WTC11 (cell line): Measurements from ENCODE around the gene PARP12. TPM values are rescaled to one million over a fixed set of nuclear protein-coding genes. Genes with fewer than 3 reads are reported as not detected.
A peak's percentile ranks its signal among the peaks of the same experiment; 100 is the strongest.

Experiments
- ATAC-seq: fragments of 200-7000 bp; cut with Tn5 transposase; 2 replicates; pipeline ENCODE4 v1.10.0; 2021; ENCODE audit warnings: mild to moderate bottlenecking, moderate library complexity
- CTCF ChIA-PET: fragments of 300-600 bp; sonication (Branson Sonifier 250); formaldehyde crosslinking; loops from one replicate; lab custom pipeline; 2021; ENCODE audit warnings: antibody characterized with exemption; lab: Charles Lee
- POLR2A ChIA-PET: fragments of 350-600 bp; sonication (Branson Sonifier 250); formaldehyde crosslinking; loops from one replicate; lab custom pipeline; 2021; ENCODE audit warnings: antibody characterized with exemption; lab: Charles Lee
- DNase-seq: peaks from one replicate; pipeline ENCODE4 v3.0.0; 2021; ENCODE audit warnings: low spot score
- H3K27ac Mint-ChIP-seq: 2 replicates; pipeline ENCODE4 v1.8.0; 2021; ENCODE audit warnings: mixed read lengths
- H3K27me3 Mint-ChIP-seq: 2 replicates; pipeline ENCODE4 v1.8.0; 2021; ENCODE audit warnings: low read depth, mild to moderate bottlenecking, moderate library complexity, mixed read lengths
- H3K36me3 Mint-ChIP-seq: 2 replicates; pipeline ENCODE4 v1.8.0; 2021; ENCODE audit warnings: mixed read lengths
- H3K4me1 Mint-ChIP-seq: 2 replicates; pipeline ENCODE4 v1.8.0; 2022; ENCODE audit warnings: mixed read lengths
- H3K4me3 Mint-ChIP-seq: 2 replicates; pipeline ENCODE4 v1.8.0; 2021; ENCODE audit warnings: mild to moderate bottlenecking, moderate library complexity, mixed read lengths
- H3K9me3 Mint-ChIP-seq: 2 replicates; pipeline ENCODE4 v1.8.0; 2021; ENCODE audit warnings: mixed read lengths
- AFF4 ChIP-seq: sonication (generic); formaldehyde crosslinking; IDR thresholded peaks from 2 replicates; pipeline ENCODE4 v1.8.1; 2023; ENCODE audit warnings: mild to moderate bottlenecking, missing genetic modification reagents, borderline replicate concordance
- CDX4 ChIP-seq: fragments of 250-450 bp; sonication (Bioruptor Pico); IDR thresholded peaks from 2 replicates; pipeline ENCODE4 v1.9.0; 2021; ENCODE audit warnings: moderate library complexity, mild to moderate bottlenecking, inconsistent platforms, borderline replicate concordance
- E2F5 ChIP-seq: sonication (generic); formaldehyde crosslinking; IDR thresholded peaks from 2 replicates; pipeline ENCODE4 v1.8.1; 2022; ENCODE audit warnings: mild to moderate bottlenecking, moderate library complexity, missing genetic modification reagents
- ELF4 ChIP-seq: sonication (generic); formaldehyde crosslinking; IDR thresholded peaks from 2 replicates; pipeline ENCODE4 v1.8.1; 2022; ENCODE audit warnings: low read depth, mild to moderate bottlenecking, moderate library complexity, missing genetic modification reagents
- ETV6 ChIP-seq: sonication (generic); formaldehyde crosslinking; IDR thresholded peaks from 2 replicates; pipeline ENCODE4 v1.8.1; 2022; ENCODE audit warnings: mild to moderate bottlenecking, missing genetic modification reagents
- FOXP1 ChIP-seq: sonication (generic); formaldehyde crosslinking; IDR thresholded peaks from 2 replicates; pipeline ENCODE4 v1.8.0; 2022; ENCODE audit warnings: missing genetic modification reagents, mild to moderate bottlenecking, moderate library complexity, borderline replicate concordance
- FOXP4 ChIP-seq: sonication (generic); formaldehyde crosslinking; IDR thresholded peaks from 2 replicates; pipeline ENCODE4 v1.8.0; 2022; ENCODE audit warnings: mild to moderate bottlenecking, missing genetic modification reagents
- GTF2I ChIP-seq: fragments of 250-450 bp; sonication (Bioruptor Pico); conservative IDR thresholded peaks from 2 replicates; pipeline ENCODE4 v1.4.0; 2021; ENCODE audit warnings: mild to moderate bottlenecking
- MAX ChIP-seq: sonication (generic); formaldehyde crosslinking; IDR thresholded peaks from 2 replicates; pipeline ENCODE4 v1.8.0; 2022; ENCODE audit warnings: mild to moderate bottlenecking, missing genetic modification reagents
- NFATC4 ChIP-seq: fragments of 250-450 bp; sonication (Bioruptor Pico); IDR thresholded peaks from 2 replicates; pipeline ENCODE4 v1.9.0; 2021; ENCODE audit warnings: mild to moderate bottlenecking
- NFE2L1 ChIP-seq: sonication (generic); formaldehyde crosslinking; IDR thresholded peaks from 2 replicates; pipeline ENCODE4 v1.8.1; 2023; ENCODE audit warnings: missing genetic modification reagents
- NFYB ChIP-seq: sonication (generic); formaldehyde crosslinking; conservative IDR thresholded peaks from 2 replicates; pipeline ENCODE4 v1.8.0; 2022; ENCODE audit warnings: low read depth, missing genetic modification reagents
- RELA ChIP-seq: sonication (generic); formaldehyde crosslinking; IDR thresholded peaks from 2 replicates; pipeline ENCODE4 v1.8.1; 2022; ENCODE audit warnings: missing genetic modification reagents, mild to moderate bottlenecking, borderline replicate concordance
- SMAD4 ChIP-seq: sonication (generic); formaldehyde crosslinking; IDR thresholded peaks from 2 replicates; pipeline ENCODE4 v1.8.0; 2022; ENCODE audit warnings: mild to moderate bottlenecking, missing genetic modification reagents
- SOX15 ChIP-seq: fragments of 250-450 bp; sonication (Bioruptor Pico); IDR thresholded peaks from 2 replicates; pipeline ENCODE4 v1.9.0; 2021; ENCODE audit warnings: mild to moderate bottlenecking
- TEAD4 ChIP-seq: sonication (generic); formaldehyde crosslinking; IDR thresholded peaks from 2 replicates; pipeline ENCODE4 v1.8.0; 2022; ENCODE audit warnings: mild to moderate bottlenecking, missing genetic modification reagents
- ZBTB21 ChIP-seq: sonication (generic); formaldehyde crosslinking; IDR thresholded peaks from 2 replicates; pipeline ENCODE4 v1.8.1; 2023; ENCODE audit warnings: mild to moderate bottlenecking, missing genetic modification reagents, borderline replicate concordance
- ZNF121 ChIP-seq: sonication (generic); formaldehyde crosslinking; IDR thresholded peaks from 2 replicates; pipeline ENCODE4 v1.8.0; 2023; ENCODE audit warnings: missing genetic modification reagents
- ZNF232 ChIP-seq: sonication (generic); formaldehyde crosslinking; IDR thresholded peaks from 2 replicates; pipeline ENCODE4 v1.8.0; 2022; ENCODE audit warnings: mild to moderate bottlenecking, missing genetic modification reagents
- ZNF317 ChIP-seq: sonication (generic); formaldehyde crosslinking; IDR thresholded peaks from 2 replicates; pipeline ENCODE4 v1.8.1; 2023; ENCODE audit warnings: low read depth, mild to moderate bottlenecking, moderate library complexity, missing genetic modification reagents, borderline replicate concordance
- ZNF396 ChIP-seq: fragments of 250-450 bp; sonication (Bioruptor Pico); IDR thresholded peaks from 2 replicates; pipeline ENCODE4 v1.8.0; 2021; ENCODE audit warnings: mild to moderate bottlenecking, moderate library complexity, borderline replicate concordance
- ZNF416 ChIP-seq: fragments of 250-450 bp; sonication (Bioruptor Pico); IDR thresholded peaks from 2 replicates; pipeline ENCODE4 v1.9.0; 2021; ENCODE audit warnings: mild to moderate bottlenecking, inconsistent platforms
- total RNA-seq: library from RNA; stranded (reverse); gene quantifications from 3 replicates; pipeline ENCODE4 v1.2.3, GENCODE V29; 2021
- TF ChIP-seq, protein P1 (sequence below): sonication (generic); formaldehyde crosslinking; IDR thresholded peaks from 2 replicates; pipeline ENCODE4 v1.8.0; 2023; ENCODE audit warnings: missing genetic modification reagents
- TF ChIP-seq, protein P2 (sequence below): fragments of 250-450 bp; sonication (Bioruptor Pico); conservative IDR thresholded peaks from 2 replicates; pipeline ENCODE4 v1.9.0; 2021; ENCODE audit warnings: mild to moderate bottlenecking

PARP12 gene
- total RNA-seq, 1 experiment from 2014 or later = 9.1 TPM

DNA sequence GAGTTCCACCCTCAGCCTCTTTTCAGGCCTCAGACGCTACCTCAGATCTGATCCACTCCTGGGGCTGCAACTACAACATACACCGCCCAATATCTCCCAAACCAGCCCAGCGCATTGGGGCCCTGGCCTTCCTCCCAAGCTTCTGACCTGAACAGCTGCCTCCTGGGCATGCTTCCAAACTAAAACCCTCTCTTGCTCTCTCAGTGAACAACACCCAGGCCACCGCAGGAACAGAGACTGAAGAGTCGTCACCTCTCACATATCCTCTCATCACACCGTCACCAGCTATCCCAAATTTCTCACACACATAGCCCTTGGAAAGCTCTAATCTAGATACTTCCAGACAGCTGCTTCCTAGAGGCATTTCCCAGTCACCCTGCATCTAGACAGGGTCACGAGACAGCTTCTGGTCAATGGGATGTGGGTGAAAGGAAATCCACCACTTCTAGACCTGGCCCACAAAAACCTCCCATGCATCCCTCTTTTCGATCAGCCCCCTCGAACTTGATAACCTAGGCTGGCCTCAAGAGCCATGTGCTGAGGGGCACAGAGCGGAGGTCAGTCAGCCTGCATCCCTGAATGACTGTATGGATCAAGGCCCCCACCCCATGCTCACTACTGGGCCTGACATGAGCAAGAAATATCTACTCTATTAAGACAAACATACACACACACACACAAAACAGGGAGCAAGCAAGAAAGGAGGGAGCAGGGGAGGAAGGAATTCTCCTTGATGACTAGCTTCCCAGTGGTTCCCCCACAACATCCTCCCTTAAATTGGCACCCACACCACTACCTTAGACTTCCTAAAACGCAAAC is 1.8 kb downstream of the PARP12 start:
- Mint-ChIP-seq H3K27me3 (peaks cover 39% of the 10 kb centered on the region), H3K27ac (no peak overlapping the region), H3K9me3 (peaks cover 5% of the 10 kb centered on the region), H3K4me1 (peaks cover 10% of the 10 kb centered on the region; the same call in 1 of the 2 replicates), H3K4me3 (peak overlapping the region; percentile 71), H3K36me3 (no peaks in the 10 kb centered on the region; the same call in 1 of the 2 replicates)
- ATAC-seq (no peak), DNase-seq (no peak)
- POLR2A ChIA-PET = no interaction called here
- CTCF ChIA-PET = no interaction called here
- TF ChIP-seq NFATC4 (no peak), E2F5 (CRISPR knock-in tag) (no peak), FOXP1 (no peak), ETV6 (CRISPR knock-in tag) (no peak), MAX (no peak), FOXP4 (no peak)
- TF ChIP-seq, all 79 proteins: peak for 0

DNA sequence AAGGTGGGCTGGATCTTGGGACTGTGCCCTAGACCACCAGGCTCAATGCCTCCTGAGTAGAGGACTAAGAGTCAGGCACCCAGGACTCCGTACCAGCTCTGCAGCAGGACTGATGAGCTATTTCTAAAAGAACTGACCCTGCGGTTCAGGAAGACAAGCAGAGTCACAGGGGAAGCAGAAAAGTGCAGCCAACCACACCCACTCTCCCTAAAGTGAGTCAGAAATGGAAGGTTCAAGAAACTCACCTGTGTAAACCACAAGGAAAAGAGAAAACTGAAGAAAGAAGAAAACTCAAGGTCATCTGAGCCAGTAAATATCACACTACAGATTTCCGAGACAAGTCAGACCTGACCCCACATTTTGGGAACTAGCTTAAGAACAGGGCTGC is 2.5 kb downstream of the PARP12 start:
- POLR2A ChIA-PET = no interaction called here
- Mint-ChIP-seq H3K9me3 (no peaks in the 10 kb centered on the region), H3K36me3 (no peaks in the 10 kb centered on the region), H3K4me3 (no peak overlapping the region), H3K27ac (no peak overlapping the region), H3K4me1 (peaks cover 10% of the 10 kb centered on the region; the same call in 1 of the 2 replicates), H3K27me3 (peaks cover 37% of the 10 kb centered on the region)
- ATAC-seq (no peak), DNase-seq (no peak)
- CTCF ChIA-PET = no interaction called here
- TF ChIP-seq ELF4 (CRISPR knock-in tag) (no peak), ZNF232 (CRISPR knock-in tag) (no peak), E2F5 (CRISPR knock-in tag) (no peak), NFE2L1 (CRISPR knock-in tag) (no peak), TEAD4 (CRISPR knock-in tag) (no peak), SOX15 (CRISPR knock-in tag) (no peak), CDX4 (no peak), ZNF317 (CRISPR knock-in tag) (no peak), RELA (CRISPR knock-in tag) (no peak), AFF4 (CRISPR knock-in tag) (no peak), ZNF121 (no peak), ZNF396 (CRISPR knock-in tag) (no peak), GTF2I (CRISPR knock-in tag) (no peak), ZNF416 (no peak), SMAD4 (no peak), NFYB (CRISPR knock-in tag) (no peak), ZBTB21 (CRISPR knock-in tag) (no peak)
- TF ChIP-seq, protein P1, sequence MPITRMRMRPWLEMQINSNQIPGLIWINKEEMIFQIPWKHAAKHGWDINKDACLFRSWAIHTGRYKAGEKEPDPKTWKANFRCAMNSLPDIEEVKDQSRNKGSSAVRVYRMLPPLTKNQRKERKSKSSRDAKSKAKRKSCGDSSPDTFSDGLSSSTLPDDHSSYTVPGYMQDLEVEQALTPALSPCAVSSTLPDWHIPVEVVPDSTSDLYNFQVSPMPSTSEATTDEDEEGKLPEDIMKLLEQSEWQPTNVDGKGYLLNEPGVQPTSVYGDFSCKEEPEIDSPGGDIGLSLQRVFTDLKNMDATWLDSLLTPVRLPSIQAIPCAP (CRISPR knock-in tag) = no peak
- TF ChIP-seq, protein P2, sequence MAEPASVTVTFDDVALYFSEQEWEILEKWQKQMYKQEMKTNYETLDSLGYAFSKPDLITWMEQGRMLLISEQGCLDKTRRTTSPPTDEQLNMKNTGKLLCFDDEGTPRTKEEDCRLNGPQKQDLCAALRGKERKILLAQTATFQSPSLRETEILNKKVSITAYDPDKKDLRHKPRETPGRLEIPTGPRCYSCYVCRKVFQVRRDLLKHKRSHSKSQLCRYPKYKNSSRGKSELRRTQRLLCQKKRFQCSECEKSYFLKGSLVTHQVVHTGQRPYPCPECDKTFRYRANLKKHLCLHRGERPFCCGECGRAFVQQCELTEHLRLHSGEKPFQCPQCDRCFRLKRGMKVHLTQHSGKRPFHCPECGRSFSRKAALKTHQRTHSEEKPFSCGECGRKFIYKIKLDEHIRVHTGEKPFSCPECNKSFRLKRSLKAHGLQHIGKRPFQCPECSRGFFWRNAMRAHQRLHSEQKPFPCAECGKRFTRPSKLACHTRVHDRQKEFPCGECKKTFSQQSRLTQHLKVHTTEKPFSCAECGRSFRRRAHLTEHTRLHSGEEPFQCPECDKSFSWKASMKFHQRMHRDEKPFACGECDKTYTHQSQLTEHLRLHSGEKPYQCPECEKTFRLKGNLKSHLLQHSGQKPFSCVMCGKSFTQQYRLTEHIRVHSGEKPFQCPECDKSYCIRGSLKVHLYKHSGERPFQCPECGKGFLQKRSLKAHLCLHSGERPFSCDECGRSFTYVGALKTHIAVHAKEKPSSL (CRISPR knock-in tag) = no peak
